Type B pancreatic cell (in vitro differentiated cells): ENCODE data around the gene DUSP2. TPM values are rescaled to one million over a fixed set of nuclear protein-coding genes. Genes with fewer than 3 reads are reported as not detected.

Experiments used
- DNase-seq: peaks from one replicate; pipeline ENCODE4 v3.0.0; 2021; ENCODE audit warnings: mixed read lengths; ENCODE audit not compliant: unreplicated experiment; ENCODE audit errors: extremely low spot score
- H3K27ac Mint-ChIP-seq: 2 replicates; pipeline ENCODE4 v1.8.0; 2021; ENCODE audit warnings: mild to moderate bottlenecking, mixed read lengths
- H3K27me3 Mint-ChIP-seq: 2 replicates; pipeline ENCODE4 v1.8.0; 2021; ENCODE audit warnings: mixed read lengths
- H3K36me3 Mint-ChIP-seq: 2 replicates; pipeline ENCODE4 v1.8.0; 2021; ENCODE audit warnings: mixed read lengths
- H3K4me1 Mint-ChIP-seq: one replicate; pipeline ENCODE4 v1.8.0; 2021; ENCODE audit warnings: mixed read lengths; ENCODE audit not compliant: unreplicated experiment
- H3K4me3 Mint-ChIP-seq: 2 replicates; pipeline ENCODE4 v1.8.0; 2021; ENCODE audit warnings: mild to moderate bottlenecking, mixed read lengths
- H3K9me3 Mint-ChIP-seq: 2 replicates; pipeline ENCODE4 v1.8.0; 2021; ENCODE audit warnings: mixed read lengths
- total RNA-seq: library from RNA; stranded (reverse); gene quantifications from 2 replicates; pipeline ENCODE4 v1.2.1, GENCODE V29; 2021; ENCODE audit warnings: low replicate concordance
- TF ChIP-seq, protein P1 (sequence below): fragments of 200-600 bp; sonication (generic); conservative IDR thresholded peaks from 2 replicates; pipeline ENCODE4 v1.5.0; 2021; ENCODE audit warnings: antibody characterized with exemption, mild to moderate bottlenecking

DUSP2 gene
- total RNA-seq, 1 donor from 2014 or later, result 4.5 TPM

DNA sequence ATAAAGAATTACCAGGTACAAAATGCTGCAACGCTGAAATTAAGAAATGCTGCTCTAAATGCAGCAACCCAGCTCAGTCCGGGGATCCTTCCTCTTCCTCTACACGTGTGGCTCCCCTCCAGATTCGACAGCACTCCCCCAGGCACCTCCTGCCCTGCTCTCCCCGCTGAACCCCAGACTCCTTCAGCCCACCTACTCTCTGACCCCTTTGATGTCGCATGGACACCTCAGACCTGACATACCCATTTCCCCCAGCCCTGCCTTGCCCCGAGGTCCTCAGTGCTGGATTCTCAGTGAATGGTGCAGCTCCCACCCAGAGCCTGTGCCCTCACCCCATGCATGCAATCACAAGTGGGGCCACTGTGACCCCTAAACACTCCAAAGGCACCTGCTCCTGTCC, 24.2 kb downstream of the DUSP2 start:
- H3K27me3 Mint-ChIP-seq, result peaks cover 54% of the 10 kb centered on the region
- H3K4me1 Mint-ChIP-seq, result peaks cover 6% of the 10 kb centered on the region
- no peak overlapping the region for H3K4me3 Mint-ChIP-seq
- no peak for DNase-seq
- TF ChIP-seq, protein P1, sequence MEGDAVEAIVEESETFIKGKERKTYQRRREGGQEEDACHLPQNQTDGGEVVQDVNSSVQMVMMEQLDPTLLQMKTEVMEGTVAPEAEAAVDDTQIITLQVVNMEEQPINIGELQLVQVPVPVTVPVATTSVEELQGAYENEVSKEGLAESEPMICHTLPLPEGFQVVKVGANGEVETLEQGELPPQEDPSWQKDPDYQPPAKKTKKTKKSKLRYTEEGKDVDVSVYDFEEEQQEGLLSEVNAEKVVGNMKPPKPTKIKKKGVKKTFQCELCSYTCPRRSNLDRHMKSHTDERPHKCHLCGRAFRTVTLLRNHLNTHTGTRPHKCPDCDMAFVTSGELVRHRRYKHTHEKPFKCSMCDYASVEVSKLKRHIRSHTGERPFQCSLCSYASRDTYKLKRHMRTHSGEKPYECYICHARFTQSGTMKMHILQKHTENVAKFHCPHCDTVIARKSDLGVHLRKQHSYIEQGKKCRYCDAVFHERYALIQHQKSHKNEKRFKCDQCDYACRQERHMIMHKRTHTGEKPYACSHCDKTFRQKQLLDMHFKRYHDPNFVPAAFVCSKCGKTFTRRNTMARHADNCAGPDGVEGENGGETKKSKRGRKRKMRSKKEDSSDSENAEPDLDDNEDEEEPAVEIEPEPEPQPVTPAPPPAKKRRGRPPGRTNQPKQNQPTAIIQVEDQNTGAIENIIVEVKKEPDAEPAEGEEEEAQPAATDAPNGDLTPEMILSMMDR, result no peak
- H3K27ac Mint-ChIP-seq, result no peak overlapping the region
- no peaks in the 10 kb centered on the region for H3K9me3 Mint-ChIP-seq
- no peaks in the 10 kb centered on the region for H3K36me3 Mint-ChIP-seq

DNA sequence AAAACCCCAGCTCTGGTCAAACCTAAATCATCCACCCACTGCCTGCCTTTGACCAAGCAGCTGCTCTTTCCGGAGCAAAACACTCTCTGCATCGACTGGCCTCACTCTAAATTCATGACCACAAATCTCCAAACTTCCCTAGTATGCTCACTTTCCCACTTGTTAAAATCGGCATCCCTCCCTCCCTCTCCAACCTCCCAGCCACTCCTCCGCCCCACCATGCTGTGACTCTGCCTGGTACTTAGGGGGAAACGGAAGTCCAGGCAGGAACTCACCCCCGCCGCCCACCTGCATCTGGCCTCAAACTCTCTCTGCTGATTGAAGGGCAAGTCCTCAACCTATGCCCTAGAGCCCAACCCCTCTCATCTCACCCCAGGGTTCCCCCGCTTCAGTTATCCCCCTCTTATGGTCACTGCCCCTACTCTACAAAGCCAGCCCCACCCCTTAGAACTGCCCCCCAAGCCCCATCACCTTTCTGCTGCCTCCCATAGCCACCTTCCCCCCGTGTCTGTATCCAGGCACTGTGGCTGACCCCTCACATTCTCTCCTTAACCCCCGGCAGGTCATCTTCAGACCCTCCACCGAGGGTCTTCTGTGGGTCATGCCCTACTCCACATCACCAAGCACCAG, 25.0 kb downstream of the DUSP2 start:
- H3K27ac Mint-ChIP-seq, result no peak overlapping the region
- H3K36me3 Mint-ChIP-seq, result no peaks in the 10 kb centered on the region
- no peak for DNase-seq
- peak overlapping the region; percentile 66 for H3K4me3 Mint-ChIP-seq
- TF ChIP-seq, protein P1, result no peak
- no peaks in the 10 kb centered on the region for H3K9me3 Mint-ChIP-seq
- peaks cover 6% of the 10 kb centered on the region for H3K4me1 Mint-ChIP-seq
- H3K27me3 Mint-ChIP-seq, result peaks cover 56% of the 10 kb centered on the region

DNA sequence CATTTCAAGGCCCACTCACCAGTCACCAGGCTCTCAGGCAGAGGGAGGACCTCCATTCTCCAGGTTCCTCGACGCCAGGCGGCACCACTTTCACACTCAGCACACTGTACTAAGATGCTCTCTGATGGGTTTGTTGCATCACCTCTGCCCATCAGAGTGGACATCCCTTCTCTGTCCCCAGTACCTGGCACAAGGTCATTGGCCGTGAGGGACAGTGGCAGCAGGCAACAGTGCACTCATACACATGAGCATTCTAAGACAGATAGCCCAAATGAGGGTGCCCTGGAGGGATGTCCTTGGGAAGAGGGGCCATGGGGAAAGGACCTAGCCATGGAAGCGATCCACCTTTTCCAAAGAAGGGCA, 25.9 kb downstream of the DUSP2 start:
- Mint-ChIP-seq H3K27me3 (peaks cover 48% of the 10 kb centered on the region), H3K36me3 (no peaks in the 10 kb centered on the region), H3K27ac (no peak overlapping the region), H3K4me1 (peaks cover 6% of the 10 kb centered on the region), H3K9me3 (no peaks in the 10 kb centered on the region), H3K4me3 (peak overlapping the region; percentile 45)
- DNase-seq, result no peak
- TF ChIP-seq, protein P1, result no peak

DNA sequence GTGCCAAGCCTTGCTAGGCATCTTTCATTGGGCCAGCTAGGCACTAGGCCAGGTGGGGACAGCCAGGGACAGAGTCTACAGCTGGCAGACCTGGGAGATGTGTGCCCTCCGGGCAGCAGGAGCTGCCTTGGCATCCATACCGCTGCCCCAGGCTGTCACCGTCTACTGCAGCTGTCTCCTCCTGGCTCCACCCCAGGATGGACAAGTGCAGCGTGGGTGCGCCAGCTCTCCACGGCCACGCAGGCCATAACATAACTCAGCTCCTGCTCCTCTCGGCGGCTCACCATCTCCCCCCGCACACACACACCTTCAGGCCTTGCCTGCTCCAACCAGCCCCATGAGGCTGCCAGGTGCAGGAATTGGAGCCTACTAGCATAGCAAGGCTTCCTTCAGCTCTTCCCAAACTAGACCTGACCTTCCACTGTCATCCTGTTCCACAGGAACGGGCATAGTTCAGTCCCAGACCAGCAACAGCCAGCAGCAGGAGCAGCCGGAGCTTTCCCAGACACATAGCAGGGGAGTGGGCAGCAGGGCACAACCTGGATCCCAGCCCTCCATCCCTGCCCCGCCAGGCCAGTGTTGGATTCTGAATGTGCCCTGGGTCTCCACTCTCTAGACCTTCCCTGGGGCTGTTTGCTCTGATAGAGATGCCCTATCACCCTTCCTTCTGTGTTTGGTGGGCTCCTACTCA, 26.4 kb downstream of the DUSP2 start:
- Mint-ChIP-seq H3K27me3 (peaks cover 46% of the 10 kb centered on the region), H3K4me3 (peak overlapping the region; percentile 74)

DNA sequence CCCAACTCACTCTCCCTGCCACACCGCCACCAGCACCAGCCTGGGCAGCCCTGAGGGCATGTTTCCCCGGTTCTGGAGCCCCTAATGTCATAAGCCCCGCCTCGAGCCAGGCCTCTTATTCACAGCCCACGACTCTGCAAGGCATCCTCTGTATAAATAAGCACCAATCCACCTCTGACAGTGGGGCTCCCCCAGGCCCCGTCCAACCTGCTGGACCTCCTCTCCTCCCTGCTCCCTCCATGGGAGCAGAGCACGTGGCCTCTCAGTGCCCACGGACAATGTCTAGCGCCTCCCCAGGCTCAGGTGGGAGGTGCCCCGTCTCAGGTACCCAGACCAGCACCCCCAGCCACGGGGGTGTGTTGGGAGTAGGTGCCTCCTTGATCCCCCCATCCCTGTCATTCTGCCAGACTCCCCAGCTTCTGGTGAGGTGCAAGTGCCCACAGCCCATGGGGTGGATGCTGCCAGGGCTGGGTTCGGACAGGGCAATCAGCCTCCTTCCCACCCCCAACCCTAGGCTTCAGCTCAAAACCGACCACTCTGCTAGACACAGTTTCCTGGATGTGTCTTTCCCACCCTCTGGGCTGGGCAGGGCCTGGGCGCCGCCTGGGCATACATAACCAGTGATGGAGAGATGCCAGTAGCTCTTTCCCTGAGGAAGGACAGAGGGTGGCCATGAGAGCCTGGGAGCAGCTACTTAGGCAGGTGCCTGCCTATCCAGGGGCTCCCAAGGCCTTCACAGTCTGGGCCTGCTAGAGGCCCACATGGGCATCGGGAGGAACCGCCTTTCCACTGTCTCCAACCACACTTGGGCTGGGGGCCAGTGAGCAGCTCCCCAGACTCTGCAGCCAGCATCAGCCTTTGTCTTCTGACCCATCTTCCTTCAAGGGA, 27.3 kb downstream of the DUSP2 start:
- no peak for DNase-seq
- TF ChIP-seq, protein P1, result no peak
- Mint-ChIP-seq H3K27ac (peak overlapping the region; percentile 84), H3K27me3 (peaks cover 46% of the 10 kb centered on the region), H3K4me3 (peak overlapping the region; percentile 88), H3K4me1 (peaks cover 6% of the 10 kb centered on the region), H3K9me3 (no peaks in the 10 kb centered on the region), H3K36me3 (no peaks in the 10 kb centered on the region)

More for the DNA sequence above, 26.4 kb downstream of the DUSP2 start:
- Mint-ChIP-seq H3K9me3 (no peaks in the 10 kb centered on the region), H3K4me1 (peaks cover 6% of the 10 kb centered on the region), H3K36me3 (no peaks in the 10 kb centered on the region), H3K27ac (peak overlapping the region; percentile 41)
- DNase-seq, result no peak
- TF ChIP-seq, protein P1, result no peak
